Brain microvascular endothelial cell (primary cell): ENCODE results near the gene PHEX.
"Not testable (repeated sequence)": the region's sequence is repeated elsewhere in the genome, so short reads cannot be mapped to it uniquely, and the experiment has no call there.

Experiments used
- DNase-seq: peaks from one replicate; pipeline ENCODE4 v3.0.0-alpha.2; 2020
- H3K27ac ChIP-seq: fragments of 250-450 bp; sonication (Bioruptor Pico); 2 replicates; pipeline ENCODE4 v1.5.1; 2020; ENCODE audit warnings: mild to moderate bottlenecking, moderate library complexity
- H3K27me3 ChIP-seq: fragments of 250-450 bp; sonication (Bioruptor Pico); replicated peaks from 2 replicates; pipeline ENCODE4 v1.5.1; 2020; ENCODE audit warnings: mild to moderate bottlenecking
- H3K36me3 ChIP-seq: fragments of 250-450 bp; sonication (Bioruptor Pico); replicated peaks from 2 replicates; pipeline ENCODE4 v1.5.1; 2020; ENCODE audit warnings: mild to moderate bottlenecking
- H3K4me3 ChIP-seq: 2 replicates; pipeline ENCODE4 v1.5.1; 2011; ENCODE audit warnings: low read depth, mild to moderate bottlenecking, control low read depth, low read length, moderate library complexity
- in situ Hi-C: cut with HindIII; loops from 2 replicates; pipeline ENCODE4 v1.10.0; 2017; ENCODE audit warnings: low sequenced_read_pairs, low pct_ligation_motif_present
- TF ChIP-seq, protein P1 (sequence below): IDR thresholded peaks from 2 replicates; pipeline ENCODE4 v1.5.1; 2011; ENCODE audit warnings: low read depth, mild to moderate bottlenecking, moderate library complexity, low read length, control low read depth, inconsistent platforms; ENCODE audit errors: missing control alignments

The PHEX gene

DNA sequence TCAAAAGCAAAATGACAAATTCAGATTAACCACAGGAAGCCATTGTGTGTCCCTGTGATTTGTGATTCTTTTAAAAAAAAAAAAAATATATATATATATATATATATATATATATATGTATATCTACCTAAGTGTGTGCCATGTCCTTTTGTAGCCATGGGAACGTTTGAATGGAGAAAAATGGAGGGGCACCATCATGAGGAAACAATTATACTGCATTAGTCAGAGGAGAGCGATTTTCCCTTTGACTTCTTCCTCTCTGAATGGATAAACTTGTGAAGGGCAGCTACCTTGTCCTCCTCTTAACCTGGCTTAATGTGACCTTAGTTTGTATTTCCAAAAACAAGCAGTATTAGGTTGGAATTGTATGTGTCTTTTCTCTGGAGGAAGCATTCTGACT is 217.2 kb downstream of the PHEX start:
- no peaks in the 10 kb centered on the region for H3K27me3 ChIP-seq
- no peak overlapping the region for H3K4me3 ChIP-seq
- H3K36me3 ChIP-seq, result no peaks in the 10 kb centered on the region
- no peak for DNase-seq
- H3K27ac ChIP-seq, result no peak overlapping the region
- TF ChIP-seq, protein P1, sequence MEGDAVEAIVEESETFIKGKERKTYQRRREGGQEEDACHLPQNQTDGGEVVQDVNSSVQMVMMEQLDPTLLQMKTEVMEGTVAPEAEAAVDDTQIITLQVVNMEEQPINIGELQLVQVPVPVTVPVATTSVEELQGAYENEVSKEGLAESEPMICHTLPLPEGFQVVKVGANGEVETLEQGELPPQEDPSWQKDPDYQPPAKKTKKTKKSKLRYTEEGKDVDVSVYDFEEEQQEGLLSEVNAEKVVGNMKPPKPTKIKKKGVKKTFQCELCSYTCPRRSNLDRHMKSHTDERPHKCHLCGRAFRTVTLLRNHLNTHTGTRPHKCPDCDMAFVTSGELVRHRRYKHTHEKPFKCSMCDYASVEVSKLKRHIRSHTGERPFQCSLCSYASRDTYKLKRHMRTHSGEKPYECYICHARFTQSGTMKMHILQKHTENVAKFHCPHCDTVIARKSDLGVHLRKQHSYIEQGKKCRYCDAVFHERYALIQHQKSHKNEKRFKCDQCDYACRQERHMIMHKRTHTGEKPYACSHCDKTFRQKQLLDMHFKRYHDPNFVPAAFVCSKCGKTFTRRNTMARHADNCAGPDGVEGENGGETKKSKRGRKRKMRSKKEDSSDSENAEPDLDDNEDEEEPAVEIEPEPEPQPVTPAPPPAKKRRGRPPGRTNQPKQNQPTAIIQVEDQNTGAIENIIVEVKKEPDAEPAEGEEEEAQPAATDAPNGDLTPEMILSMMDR, result no peak
- in situ Hi-C loops, result no loop called here

DNA sequence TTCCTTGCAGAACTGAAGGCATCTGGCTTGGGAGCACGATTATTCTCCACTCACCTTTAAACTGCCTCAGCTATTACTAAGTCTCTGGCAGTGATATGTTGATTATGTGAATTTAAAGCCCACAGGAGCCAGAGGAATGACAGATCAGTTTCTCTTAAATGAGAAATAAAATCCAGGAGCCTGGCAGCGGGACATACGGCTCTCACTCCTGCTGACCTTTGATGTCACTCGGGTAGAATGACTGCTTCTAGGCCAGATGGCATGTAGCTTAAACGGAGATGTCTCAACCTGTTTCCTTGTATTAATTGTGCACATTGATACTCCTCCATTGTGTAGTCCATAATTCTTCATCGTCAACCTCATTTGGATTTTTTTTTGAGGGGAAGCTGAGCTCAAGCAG is 236.6 kb downstream of the PHEX start:
- DNase-seq, result no peak
- Histone ChIP-seq H3K36me3 (no peaks in the 10 kb centered on the region), H3K27me3 (no peaks in the 10 kb centered on the region), H3K4me3 (no peak overlapping the region), H3K27ac (no peak overlapping the region)
- TF ChIP-seq, protein P1, result no peak
- in situ Hi-C loops, result no loop called here

DNA sequence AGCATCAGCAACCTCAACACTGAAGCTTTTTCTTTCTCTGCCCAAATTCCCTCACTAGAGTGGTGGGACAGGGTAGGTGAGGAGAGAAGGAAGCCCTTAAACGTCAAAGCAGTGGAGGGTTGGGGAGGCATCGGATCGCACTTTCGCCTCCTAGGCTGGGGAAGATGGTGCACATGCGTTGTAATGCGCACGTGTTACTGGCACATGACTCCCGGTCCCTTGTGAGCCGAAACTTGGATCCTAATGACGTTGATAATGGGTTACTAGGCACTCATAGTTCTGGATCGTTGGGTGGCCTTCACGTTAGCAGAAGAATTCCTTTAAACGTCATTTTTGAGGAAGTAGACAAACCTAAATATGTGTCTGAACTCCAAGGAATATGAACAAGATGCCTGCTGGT is 240.5 kb downstream of the PHEX start, which contains the start of gene CBLL2:
Gene CBLL2, plus strand, starts transcription at position 301 of the 400 bp plus-strand sequence. Its CDS starts 79 bp downstream, at position 380.
- TF ChIP-seq, protein P1, result no peak
- Histone ChIP-seq H3K27ac (no peak within 1 kb of the TSS), H3K4me3 (no peak within 1 kb of the TSS), H3K36me3 (no peaks in the 10 kb centered on the region), H3K27me3 (no peaks in the 10 kb centered on the region)
- in situ Hi-C loops, result no loop called here
- no peak for DNase-seq

DNA sequence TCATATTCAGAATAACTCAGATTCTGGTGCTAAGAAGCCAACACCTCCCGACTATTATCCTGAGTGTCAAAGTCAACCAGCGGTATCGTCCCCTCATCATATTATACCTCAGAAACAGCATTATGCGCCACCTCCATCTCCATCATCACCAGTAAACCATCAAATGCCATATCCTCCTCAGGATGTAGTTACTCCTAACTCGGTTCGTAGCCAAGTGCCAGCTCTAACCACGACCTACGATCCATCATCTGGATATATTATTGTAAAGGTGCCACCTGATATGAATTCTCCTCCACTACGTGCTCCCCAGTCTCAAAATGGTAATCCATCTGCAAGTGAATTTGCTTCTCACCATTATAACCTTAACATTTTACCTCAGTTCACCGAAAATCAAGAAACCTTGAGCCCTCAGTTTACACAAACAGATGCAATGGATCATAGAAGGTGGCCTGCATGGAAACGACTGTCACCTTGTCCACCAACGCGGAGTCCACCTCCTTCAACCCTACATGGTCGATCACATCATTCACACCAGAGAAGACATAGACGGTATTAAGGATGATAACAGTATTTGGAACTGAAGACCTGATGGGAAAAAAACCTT is 241.7 kb downstream of the PHEX start:
- Histone ChIP-seq H3K27ac (no peak overlapping the region), H3K27me3 (no peaks in the 10 kb centered on the region), H3K4me3 (no peak overlapping the region), H3K36me3 (no peaks in the 10 kb centered on the region)
- no peak for DNase-seq
- TF ChIP-seq, protein P1, result no peak
- in situ Hi-C loops, result no loop called here

DNA sequence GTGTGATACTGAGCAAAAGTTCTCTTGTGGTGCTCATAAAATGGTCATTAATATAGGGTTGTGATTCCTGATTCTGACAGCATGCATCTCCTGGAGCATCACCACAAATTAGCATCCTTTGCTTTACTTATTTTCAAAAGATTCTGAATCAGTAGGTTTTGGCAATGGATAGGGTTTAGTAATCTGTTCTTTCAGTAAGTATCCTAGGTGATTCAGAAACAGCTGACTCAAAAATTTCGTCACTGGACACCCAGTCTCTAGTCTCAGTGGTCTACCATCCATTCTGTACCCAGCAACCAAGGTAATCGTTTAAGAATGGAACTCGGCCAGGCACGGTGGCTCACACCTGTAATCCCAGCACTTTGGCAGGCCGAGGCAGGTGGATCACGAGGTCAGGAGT is 244.7 kb downstream of the PHEX start:
- in situ Hi-C loops, result no loop called here
- H3K36me3 ChIP-seq, result no peaks in the 10 kb centered on the region
- H3K27ac ChIP-seq, result no peak overlapping the region
- H3K27me3 ChIP-seq, result no peaks in the 10 kb centered on the region
- H3K4me3 ChIP-seq, result no peak overlapping the region
- no peak for DNase-seq
- TF ChIP-seq, protein P1, result no peak

DNA sequence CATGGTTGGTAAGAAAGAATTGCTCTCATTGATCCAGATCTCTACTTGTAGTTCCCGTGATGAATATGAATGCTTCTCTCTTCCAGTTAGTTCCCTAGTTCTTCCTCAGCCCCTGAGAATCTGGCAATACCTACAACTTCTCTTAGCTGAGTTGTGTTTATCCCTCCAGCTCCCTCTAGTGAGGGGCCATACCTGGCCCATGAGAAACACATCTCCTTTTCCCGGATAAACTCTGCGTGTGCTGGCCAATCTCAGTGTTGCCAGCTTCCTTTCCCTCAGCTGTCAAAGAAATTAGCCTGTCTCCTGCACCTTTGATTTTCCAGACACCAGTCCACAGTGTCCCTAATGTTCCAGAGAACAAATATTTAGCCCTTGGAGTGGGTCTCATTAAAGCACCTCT is 246.2 kb downstream of the PHEX start:
- in situ Hi-C loops, result no loop called here
- TF ChIP-seq, protein P1, result peak; percentile 42

DNA sequence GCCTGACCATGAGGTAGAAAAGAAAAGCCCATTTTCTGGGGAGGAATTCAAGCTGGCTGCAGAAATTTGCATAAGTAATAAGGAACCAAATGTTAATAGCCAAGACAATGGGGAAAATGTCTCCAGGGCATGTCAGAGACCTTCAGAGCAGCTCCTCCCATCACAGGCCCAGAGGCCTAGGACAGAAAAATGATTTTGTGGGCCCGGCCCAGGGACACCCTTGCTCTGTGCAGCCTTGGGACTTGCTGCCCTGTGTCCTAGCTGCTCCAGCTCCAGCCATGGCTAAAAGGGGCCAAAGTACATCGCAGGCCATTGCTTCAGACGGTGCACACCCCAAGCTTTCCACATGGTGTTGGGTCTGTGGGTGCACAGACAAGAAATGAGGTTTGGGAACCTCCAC is 257.1 kb downstream of the PHEX start:
- in situ Hi-C loops, H3K4me3 ChIP-seq, DNase-seq, H3K27me3 ChIP-seq, H3K36me3 ChIP-seq, H3K27ac ChIP-seq: not testable (repeated sequence)

More for the DNA sequence above, 246.2 kb downstream of the PHEX start:
- DNase-seq, result no peak
- H3K36me3 ChIP-seq, result no peaks in the 10 kb centered on the region
- no peak overlapping the region for H3K4me3 ChIP-seq
- no peak overlapping the region for H3K27ac ChIP-seq
- H3K27me3 ChIP-seq, result no peaks in the 10 kb centered on the region
